ENCODE data around the gene ZNF628. TPM values are rescaled to one million over a fixed set of nuclear protein-coding genes. Genes with fewer than 3 reads are reported as not detected.
"Not testable (repeated sequence)": the region's sequence is repeated elsewhere in the genome, so short reads cannot be mapped to it uniquely, and the experiment has no call there.

The ZNF628 gene
- total and polyA plus RNA-seq, 10 donors: 1.4 to 13.6 (median 7.9) TPM

DNA sequence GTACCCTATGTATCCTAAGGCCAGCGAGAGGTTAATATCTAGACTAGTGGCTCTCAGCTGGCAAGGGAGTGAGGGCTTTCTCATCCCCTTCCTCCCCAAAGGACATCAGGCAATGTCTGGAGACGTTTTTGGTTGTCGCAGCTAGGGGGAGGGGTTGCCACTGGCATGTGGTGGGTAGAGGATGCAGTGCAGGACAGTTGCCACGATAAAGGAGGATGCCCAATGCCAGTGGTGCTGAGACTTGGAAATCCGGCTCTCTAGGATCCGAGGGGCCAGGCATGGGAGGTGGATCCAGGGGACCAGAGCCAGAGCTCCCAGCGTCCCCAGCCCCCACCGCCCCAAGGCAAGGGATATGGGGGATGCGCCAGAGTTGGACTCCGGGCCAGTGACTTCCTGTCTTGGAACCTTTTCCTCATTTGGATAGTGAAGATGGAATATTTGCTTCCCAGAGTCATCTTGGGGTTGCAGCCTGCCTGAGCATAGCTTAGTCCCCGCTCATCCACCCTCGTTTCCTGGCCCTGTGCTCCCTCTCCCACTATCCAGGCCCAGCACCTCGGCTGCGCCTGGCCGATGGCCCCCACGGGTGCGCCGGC lies 16.7 kb downstream of the ZNF628 start:
- H3K27me3 ChIP-seq (replicated peaks in 1 of 7): peaks cover 0 to 60% (median 14%) of the 10 kb centered on the region in 7 donors
- H3K4me3 ChIP-seq: peak overlapping the region in 6 of 8 donors; percentile 12 to 56 (median 25)
- TF ChIP-seq POLR2A (IDR thresholded peaks at IDR 0.05) (no peak), POLR2AphosphoS5 (IDR thresholded peaks at IDR 0.05) (peak in 2 of 3 donors; percentile 21 to 35)
- intact Hi-C loops (cut with DNase I; ENCODE audit: low total_unique reads): no loop called here
- 54 to 68% (median 59%) methylated on average over 16 to 18 of the region's 18 CpGs for WGBS, 5 donors
- peaks cover 0 to 34% (median 9%) of the 10 kb centered on the region in 6 donors for H3K4me1 ChIP-seq
- H3K27ac ChIP-seq: peak overlapping the region; percentile 27 to 88 (median 84)
- H3K9me3 ChIP-seq: no peaks in the 10 kb centered on the region
- peaks cover 0 to 5% (median 0%) of the 10 kb centered on the region in 6 donors for H3K36me3 ChIP-seq
- DNase-seq: no peak

DNA sequence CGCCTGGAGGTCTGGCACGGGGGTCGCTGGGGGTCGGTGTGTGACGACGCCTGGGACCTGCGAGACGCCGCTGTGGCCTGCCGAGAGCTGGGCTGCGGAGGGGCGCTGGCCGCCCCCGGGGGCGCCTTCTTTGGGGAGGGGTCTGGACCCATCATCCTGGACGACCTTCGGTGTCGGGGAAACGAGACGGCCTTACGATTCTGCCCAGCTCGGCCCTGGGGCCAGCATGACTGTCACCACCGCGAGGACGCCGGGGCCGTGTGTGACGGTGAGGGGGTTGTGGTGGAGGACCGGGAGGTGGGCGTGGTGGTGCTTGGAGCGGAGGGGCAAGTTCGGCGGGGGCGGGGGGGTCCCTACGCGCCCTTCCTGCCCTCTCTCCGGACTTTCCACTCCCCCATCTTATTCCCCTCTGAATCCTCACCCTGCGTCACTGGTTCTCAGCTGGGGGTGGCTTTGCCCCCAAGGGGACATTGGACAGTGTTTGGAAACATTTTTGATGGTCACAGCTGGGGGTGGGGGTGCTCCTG lies 17.3 kb downstream of the ZNF628 start:
- Histone ChIP-seq H3K27me3 (replicated peaks in 1 of 7) (peaks cover 0 to 60% (median 14%) of the 10 kb centered on the region in 7 donors), H3K4me3 (peak overlapping the region in 6 of 8 donors; percentile 22 to 56 (median 26))

DNA sequence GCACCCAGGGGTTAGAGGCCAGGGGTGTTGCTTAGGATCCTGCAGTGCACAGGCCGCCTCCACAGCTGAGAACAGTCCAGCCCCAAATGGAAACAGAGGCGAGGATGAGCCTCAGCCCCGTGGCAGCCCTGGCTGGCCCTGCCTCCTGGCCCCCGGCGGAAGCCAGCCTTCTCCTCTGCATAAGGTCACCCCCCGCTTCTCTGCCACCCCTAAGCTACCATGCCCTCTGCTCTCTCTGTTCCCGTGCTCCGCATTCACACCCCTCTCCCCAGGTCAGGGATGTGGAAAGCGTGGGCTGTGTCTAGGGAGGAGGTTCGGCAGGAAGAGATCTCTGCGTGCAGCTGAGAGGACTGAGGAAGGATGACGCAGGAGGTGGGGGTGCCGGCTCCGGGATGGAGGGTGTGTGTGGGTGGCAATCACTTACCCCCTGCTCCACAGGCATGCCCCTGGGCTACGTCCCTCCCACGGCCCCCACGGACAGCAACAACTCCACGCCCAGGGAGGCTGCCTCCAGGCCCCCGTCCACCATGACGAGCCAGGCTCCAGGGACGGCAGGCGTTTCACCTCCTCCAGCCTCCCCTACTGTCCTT lies 17.9 kb downstream of the ZNF628 start:
- peaks cover 0 to 31% (median 9%) of the 10 kb centered on the region in 6 donors for H3K4me1 ChIP-seq
- peaks cover 0 to 56% (median 14%) of the 10 kb centered on the region in 7 donors for H3K27me3 ChIP-seq (replicated peaks in 1 of 7)
- DNase-seq: no peak
- TF ChIP-seq, protein P1, sequence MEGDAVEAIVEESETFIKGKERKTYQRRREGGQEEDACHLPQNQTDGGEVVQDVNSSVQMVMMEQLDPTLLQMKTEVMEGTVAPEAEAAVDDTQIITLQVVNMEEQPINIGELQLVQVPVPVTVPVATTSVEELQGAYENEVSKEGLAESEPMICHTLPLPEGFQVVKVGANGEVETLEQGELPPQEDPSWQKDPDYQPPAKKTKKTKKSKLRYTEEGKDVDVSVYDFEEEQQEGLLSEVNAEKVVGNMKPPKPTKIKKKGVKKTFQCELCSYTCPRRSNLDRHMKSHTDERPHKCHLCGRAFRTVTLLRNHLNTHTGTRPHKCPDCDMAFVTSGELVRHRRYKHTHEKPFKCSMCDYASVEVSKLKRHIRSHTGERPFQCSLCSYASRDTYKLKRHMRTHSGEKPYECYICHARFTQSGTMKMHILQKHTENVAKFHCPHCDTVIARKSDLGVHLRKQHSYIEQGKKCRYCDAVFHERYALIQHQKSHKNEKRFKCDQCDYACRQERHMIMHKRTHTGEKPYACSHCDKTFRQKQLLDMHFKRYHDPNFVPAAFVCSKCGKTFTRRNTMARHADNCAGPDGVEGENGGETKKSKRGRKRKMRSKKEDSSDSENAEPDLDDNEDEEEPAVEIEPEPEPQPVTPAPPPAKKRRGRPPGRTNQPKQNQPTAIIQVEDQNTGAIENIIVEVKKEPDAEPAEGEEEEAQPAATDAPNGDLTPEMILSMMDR (IDR thresholded peaks at IDR 0.05 in 8 of 11, conservative IDR thresholded peaks at IDR 0.05 in 3 of 11): no peak
- TF ChIP-seq POLR2AphosphoS5 (IDR thresholded peaks at IDR 0.05): peak; percentile 71 to 80 (median 79)
- intact Hi-C loops (cut with DNase I; ENCODE audit: low total_unique reads): no loop called here
- WGBS, 5 donors: 31 to 61% (median 42%) methylated on average over 15 to 22 of the region's 22 CpGs
- peak overlapping the region in 7 of 8 donors; percentile 74 to 88 (median 84) for H3K27ac ChIP-seq
- H3K4me3 ChIP-seq: peak overlapping the region in 6 of 8 donors; percentile 21 to 56 (median 26)
- H3K9me3 ChIP-seq: no peaks in the 10 kb centered on the region
- peaks cover 0 to 6% (median 0%) of the 10 kb centered on the region in 6 donors for H3K36me3 ChIP-seq

More for the DNA sequence above, 17.3 kb downstream of the ZNF628 start:
- H3K36me3 ChIP-seq: peaks cover 0 to 6% (median 0%) of the 10 kb centered on the region in 6 donors
- WGBS, 5 donors: 43 to 66% (median 52%) methylated on average over 31 to 38 of the region's 38 CpGs; no CpG with 5 or more reads in 1 of the 5 donors
- peak overlapping the region; percentile 27 to 88 (median 84) for H3K27ac ChIP-seq
- peaks cover 0 to 33% (median 9%) of the 10 kb centered on the region in 6 donors for H3K4me1 ChIP-seq
- intact Hi-C loops (cut with DNase I; ENCODE audit: low total_unique reads): no loop called here
- TF ChIP-seq, protein P1 (IDR thresholded peaks at IDR 0.05 in 8 of 11, conservative IDR thresholded peaks at IDR 0.05 in 3 of 11): no peak
- TF ChIP-seq POLR2A (IDR thresholded peaks at IDR 0.05) (no peak), POLR2AphosphoS5 (IDR thresholded peaks at IDR 0.05) (peak in 2 of 3 donors; percentile 50 to 56)
- no peak for DNase-seq
- H3K9me3 ChIP-seq: no peaks in the 10 kb centered on the region

DNA sequence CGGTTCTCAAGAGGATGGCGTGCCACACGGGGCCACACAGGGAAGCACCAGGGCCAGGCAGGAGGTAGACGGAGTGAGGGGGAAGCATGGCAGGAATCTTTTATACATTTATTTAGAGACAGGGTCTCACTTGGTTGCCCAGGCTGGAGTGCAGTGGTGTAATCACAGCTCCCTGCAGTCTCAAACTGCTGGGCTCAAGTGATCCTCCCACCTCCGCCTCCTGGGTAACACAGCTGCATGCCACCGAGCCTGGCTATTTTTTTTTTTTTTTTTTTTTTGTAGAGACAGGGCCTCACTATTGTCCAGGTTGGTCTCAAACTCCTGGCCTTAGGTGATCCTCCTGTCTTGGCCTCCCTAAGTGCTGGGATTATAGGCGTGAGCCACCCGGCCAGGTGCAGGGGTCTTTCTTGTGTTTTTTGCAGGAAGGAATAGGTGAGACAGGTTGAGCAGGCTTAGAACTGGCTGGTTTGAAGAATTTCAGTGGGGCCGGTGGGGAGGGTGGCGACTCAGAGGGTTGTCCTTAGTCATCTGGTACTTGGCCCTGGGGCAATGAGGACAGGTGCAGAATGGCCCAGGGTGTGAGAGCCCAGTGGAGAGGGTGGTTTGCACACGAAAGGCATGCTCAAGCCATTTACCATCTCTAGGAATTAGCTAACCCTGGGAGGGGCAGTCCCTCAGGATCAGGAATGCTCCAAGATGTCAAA lies 19.4 kb downstream of the ZNF628 start:
- DNase-seq: no peak
- intact Hi-C loops (cut with DNase I; ENCODE audit: low total_unique reads): no loop called here

DNA sequence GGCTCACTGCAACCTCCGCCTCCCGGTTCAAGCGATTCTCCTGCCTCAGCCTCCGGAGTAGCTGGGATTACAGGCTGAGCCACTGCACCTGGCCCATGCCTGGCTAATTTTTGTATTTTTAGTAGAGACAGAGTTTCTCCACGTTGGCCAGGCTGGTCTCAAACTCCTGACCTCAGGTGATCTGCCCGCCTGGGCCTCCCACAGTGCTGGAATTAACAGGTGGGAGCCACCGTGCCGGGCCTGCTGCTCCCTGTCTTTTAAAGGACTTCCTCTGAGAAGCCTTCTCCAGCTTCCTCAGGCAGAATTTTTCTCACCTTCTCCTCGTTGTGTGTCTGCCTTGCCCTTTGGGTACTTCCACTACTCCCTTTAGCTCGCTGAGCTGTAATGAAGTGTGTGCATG lies 20.4 kb downstream of the ZNF628 start:
- Histone ChIP-seq H3K4me1 (peaks cover 0 to 13% (median 6%) of the 10 kb centered on the region in 6 donors), H3K36me3 (peaks cover 0 to 29% (median 0%) of the 10 kb centered on the region in 6 donors), H3K27me3 (replicated peaks in 1 of 7) (peaks cover 0 to 31% (median 14%) of the 10 kb centered on the region in 7 donors)
- intact Hi-C loops (cut with DNase I; ENCODE audit: low total_unique reads); H3K9me3 ChIP-seq; H3K4me3 ChIP-seq; DNase-seq; H3K27ac ChIP-seq: not testable (repeated sequence)
- WGBS, 5 donors: 78 to 85% (median 82%) methylated on average over 10 of the region's 10 CpGs

More for the DNA sequence above, 19.4 kb downstream of the ZNF628 start:
- H3K9me3 ChIP-seq: no peaks in the 10 kb centered on the region
- TF ChIP-seq, protein P1 (IDR thresholded peaks at IDR 0.05 in 8 of 11, conservative IDR thresholded peaks at IDR 0.05 in 3 of 11): no peak
- TF ChIP-seq POLR2AphosphoS5 (IDR thresholded peaks at IDR 0.05) (no peak), POLR2A (IDR thresholded peaks at IDR 0.05) (no peak)
- WGBS, 5 donors: 76 to 88% (median 80%) methylated on average over 11 of the region's 11 CpGs
- H3K4me3 ChIP-seq: peak overlapping the region in 3 of 8 donors; percentile 21 to 42 (median 39)
- H3K4me1 ChIP-seq: peaks cover 0 to 23% (median 9%) of the 10 kb centered on the region in 6 donors
- H3K36me3 ChIP-seq: peaks cover 0 to 19% (median 0%) of the 10 kb centered on the region in 6 donors
- H3K27ac ChIP-seq: peak overlapping the region in 4 of 8 donors; percentile 17 to 88 (median 85)
- peaks cover 0 to 41% (median 14%) of the 10 kb centered on the region in 7 donors for H3K27me3 ChIP-seq (replicated peaks in 1 of 7)

Measured in spleen (tissue), 11 donors.